ENCODE data around the gene CSNK1D.

The CSNK1D gene

DNA sequence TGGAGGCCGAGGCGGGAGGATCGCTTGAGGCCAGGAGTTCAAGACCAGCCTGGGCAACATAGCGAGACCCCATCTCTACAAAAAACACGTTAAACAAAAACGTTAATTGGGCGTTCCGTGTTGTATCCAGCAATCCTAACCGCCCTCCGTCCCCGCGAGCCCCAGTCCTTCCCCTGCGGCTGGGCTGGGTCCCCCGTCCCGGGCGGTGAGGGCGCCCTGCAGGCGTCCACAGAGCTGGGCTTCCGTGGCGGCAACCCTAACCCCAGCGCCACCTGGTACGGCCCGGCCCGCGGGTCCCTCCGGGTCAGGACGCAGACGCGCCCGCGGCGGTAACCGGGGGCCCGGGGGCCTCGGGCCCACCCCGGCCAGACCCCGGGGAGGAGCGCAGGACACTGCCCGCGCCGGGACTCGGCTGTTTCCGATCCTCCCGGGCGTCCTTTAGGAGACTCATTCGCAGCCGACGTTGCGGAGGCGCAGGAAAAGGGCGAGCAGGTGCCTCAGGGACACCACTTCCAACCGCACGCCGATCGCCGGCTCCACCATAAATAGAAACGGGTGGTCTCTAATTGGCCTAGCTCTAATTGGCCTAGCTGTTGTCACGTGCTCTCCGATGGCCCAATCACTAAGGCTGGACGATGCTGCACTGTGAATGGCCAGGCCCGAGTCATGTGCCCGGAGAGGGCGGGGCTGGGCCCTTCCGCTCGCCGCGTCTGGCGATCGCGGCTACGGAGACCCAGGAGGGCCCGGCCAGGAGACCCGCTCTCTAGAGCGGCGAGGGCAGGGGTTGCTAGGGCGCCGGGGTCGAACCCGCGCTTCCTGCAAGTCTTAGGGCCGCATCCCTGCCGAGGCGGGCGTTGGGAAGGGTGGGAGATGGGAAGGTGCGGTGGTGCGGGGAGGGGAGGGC, 19.0 kb upstream of the CSNK1D start (continued):
- TF ChIP-seq ZBTB1 (tag by site-specific recombination; IDR thresholded peaks at IDR 0.05) (peak; percentile 66; the same call in 1 of the 2 replicates), SP2 (tag by site-specific recombination; IDR thresholded peaks at IDR 0.05) (peak; percentile 85), ZNF629 (tag by site-specific recombination; IDR thresholded peaks at IDR 0.05) (peak; percentile 28; the same call in 1 of the 2 replicates), ZNF398 (tag by site-specific recombination; IDR thresholded peaks at IDR 0.05) (peak; percentile 52; the same call in 1 of the 2 replicates), ZBTB26 (tag by site-specific recombination; optimal IDR thresholded peaks at IDR 0.05) (peak; percentile 62), SP7 (tag by site-specific recombination; IDR thresholded peaks at IDR 0.05) (peak; percentile 74), KLF8 (tag by site-specific recombination; IDR thresholded peaks at IDR 0.05) (peak; percentile 72; the same call in 1 of the 2 replicates), ZFHX2 (tag by site-specific recombination; conservative IDR thresholded peaks at IDR 0.05) (no peak), ZNF501 (tag by site-specific recombination; IDR thresholded peaks at IDR 0.05) (0 out of 2 replicates have a peak, but pooled peaks have one; percentile 51), ZBTB17 (tag by site-specific recombination; IDR thresholded peaks at IDR 0.05) (peak; percentile 95), ZNF121 (tag by site-specific recombination; IDR thresholded peaks at IDR 0.05) (peak; percentile 99), ZNF223 (tag by site-specific recombination; IDR thresholded peaks at IDR 0.05) (peak; percentile 60; the same call in 1 of the 2 replicates), ZNF521 (tag by site-specific recombination; IDR thresholded peaks at IDR 0.05) (no peak), ZSCAN16 (tag by site-specific recombination; IDR thresholded peaks at IDR 0.05) (no peak), HOXD13 (CRISPR knock-in tag; IDR thresholded peaks at IDR 0.05; ENCODE audit: borderline replicate concordance) (no peak), KLF16 (tag by site-specific recombination; IDR thresholded peaks at IDR 0.05) (peak; percentile 84), BCL11A (tag by site-specific recombination; IDR thresholded peaks at IDR 0.05; ENCODE audit: low read depth) (no peak), ZNF664 (tag by site-specific recombination; IDR thresholded peaks at IDR 0.05) (no peak), ZNF335 (tag by site-specific recombination; conservative IDR thresholded peaks at IDR 0.05) (peak; percentile 72), ZNF155 (tag by site-specific recombination; IDR thresholded peaks at IDR 0.05) (no peak), GLIS1 (tag by site-specific recombination; IDR thresholded peaks at IDR 0.05) (peak; percentile 59), ZNF133 (tag by site-specific recombination; IDR thresholded peaks at IDR 0.05) (no peak), BCL11B (tag by site-specific recombination; IDR thresholded peaks at IDR 0.05; ENCODE audit: low read depth) (peak; percentile 20; the same call in 1 of the 2 replicates), SP3 (tag by site-specific recombination; IDR thresholded peaks at IDR 0.05) (peak; percentile 84), ZNF16 (tag by site-specific recombination; IDR thresholded peaks at IDR 0.05; ENCODE audit: low read depth) (no peak), ZEB2 (tag by site-specific recombination; IDR thresholded peaks at IDR 0.05) (peak; percentile 73), IKZF3 (tag by site-specific recombination; IDR thresholded peaks at IDR 0.05) (0 out of 2 replicates have a peak, but pooled peaks have one; percentile 41), ZBTB7A (tag by site-specific recombination; IDR thresholded peaks at IDR 0.05; ENCODE audit: low read depth) (0 out of 2 replicates have a peak, but pooled peaks have one; percentile 49), ZNF747 (tag by site-specific recombination; IDR thresholded peaks at IDR 0.05) (no peak), SETDB1 (IDR thresholded peaks at IDR 0.05; ENCODE audit: insufficient read length, low read length) (no peak), ZNF341 (tag by site-specific recombination; IDR thresholded peaks at IDR 0.05; ENCODE audit: low read depth) (0 out of 2 replicates have a peak, but pooled peaks have one; percentile 8), ZFP41 (tag by site-specific recombination; IDR thresholded peaks at IDR 0.05; ENCODE audit: borderline replicate concordance) (no peak), KLF9 (tag by site-specific recombination; IDR thresholded peaks at IDR 0.05; ENCODE audit: low read depth) (peak; percentile 84; the same call in 1 of the 2 replicates)
- TF ChIP-seq, protein P1, sequence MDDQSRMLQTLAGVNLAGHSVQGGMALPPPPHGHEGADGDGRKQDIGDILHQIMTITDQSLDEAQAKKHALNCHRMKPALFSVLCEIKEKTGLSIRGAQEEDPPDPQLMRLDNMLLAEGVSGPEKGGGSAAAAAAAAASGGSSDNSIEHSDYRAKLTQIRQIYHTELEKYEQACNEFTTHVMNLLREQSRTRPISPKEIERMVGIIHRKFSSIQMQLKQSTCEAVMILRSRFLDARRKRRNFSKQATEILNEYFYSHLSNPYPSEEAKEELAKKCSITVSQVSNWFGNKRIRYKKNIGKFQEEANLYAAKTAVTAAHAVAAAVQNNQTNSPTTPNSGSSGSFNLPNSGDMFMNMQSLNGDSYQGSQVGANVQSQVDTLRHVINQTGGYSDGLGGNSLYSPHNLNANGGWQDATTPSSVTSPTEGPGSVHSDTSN (CRISPR knock-in tag; IDR thresholded peaks at IDR 0.05), result peak; percentile 26; the same call in 1 of the 2 replicates
- TF ChIP-seq, protein P2, sequence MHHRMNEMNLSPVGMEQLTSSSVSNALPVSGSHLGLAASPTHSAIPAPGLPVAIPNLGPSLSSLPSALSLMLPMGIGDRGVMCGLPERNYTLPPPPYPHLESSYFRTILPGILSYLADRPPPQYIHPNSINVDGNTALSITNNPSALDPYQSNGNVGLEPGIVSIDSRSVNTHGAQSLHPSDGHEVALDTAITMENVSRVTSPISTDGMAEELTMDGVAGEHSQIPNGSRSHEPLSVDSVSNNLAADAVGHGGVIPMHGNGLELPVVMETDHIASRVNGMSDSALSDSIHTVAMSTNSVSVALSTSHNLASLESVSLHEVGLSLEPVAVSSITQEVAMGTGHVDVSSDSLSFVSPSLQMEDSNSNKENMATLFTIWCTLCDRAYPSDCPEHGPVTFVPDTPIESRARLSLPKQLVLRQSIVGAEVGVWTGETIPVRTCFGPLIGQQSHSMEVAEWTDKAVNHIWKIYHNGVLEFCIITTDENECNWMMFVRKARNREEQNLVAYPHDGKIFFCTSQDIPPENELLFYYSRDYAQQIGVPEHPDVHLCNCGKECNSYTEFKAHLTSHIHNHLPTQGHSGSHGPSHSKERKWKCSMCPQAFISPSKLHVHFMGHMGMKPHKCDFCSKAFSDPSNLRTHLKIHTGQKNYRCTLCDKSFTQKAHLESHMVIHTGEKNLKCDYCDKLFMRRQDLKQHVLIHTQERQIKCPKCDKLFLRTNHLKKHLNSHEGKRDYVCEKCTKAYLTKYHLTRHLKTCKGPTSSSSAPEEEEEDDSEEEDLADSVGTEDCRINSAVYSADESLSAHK (tag by site-specific recombination; IDR thresholded peaks at IDR 0.05), result 0 out of 2 replicates have a peak, but pooled peaks have one; percentile 11
